DLD1 (cell line): ENCODE data around the gene MAD1L1.
"Not testable (repeated sequence)": the region's sequence is repeated elsewhere in the genome, so short reads cannot be mapped to it uniquely, and the experiment has no call there.

Experiments
- in situ Hi-C: cut with HindIII; loops from 2 replicates; pipeline ENCODE4 v1.10.0; 2017; ENCODE audit warnings: low sequenced_read_pairs

Gene MAD1L1

GRCh38 chr7:2072042-2072441, 160.7 kb downstream of the MAD1L1 start:
- in situ Hi-C loops: no loop called here

- in situ Hi-C loops: no loop called here
Measured at GRCh38 chr7:2071133-2071832, 161.5 kb downstream of the MAD1L1 start.

GRCh38 chr7:2070151-2070763, 162.5 kb downstream of the MAD1L1 start:
- in situ Hi-C loops: no loop called here

- in situ Hi-C loops: no loop called here
Measured at GRCh38 chr7:2069472-2069860, 163.3 kb downstream of the MAD1L1 start.

- in situ Hi-C loops: no loop called here
Measured at GRCh38 chr7:2068693-2069471, 163.9 kb downstream of the MAD1L1 start.

- in situ Hi-C loops: no loop called here
Measured at GRCh38 chr7:2066251-2066919, 166.4 kb downstream of the MAD1L1 start.

GRCh38 chr7:2065528-2065927, 167.2 kb downstream of the MAD1L1 start:
- in situ Hi-C loops: no loop called here

- in situ Hi-C loops: no loop called here
Measured at GRCh38 chr7:2063563-2064260, 169.0 kb downstream of the MAD1L1 start.

- in situ Hi-C loops: no loop called here
Measured at GRCh38 chr7:2062648-2063047, 170.1 kb downstream of the MAD1L1 start.

- in situ Hi-C loops: no loop called here
Measured at GRCh38 chr7:2060701-2061100, 172.0 kb downstream of the MAD1L1 start.

GRCh38 chr7:2059964-2060700, 172.6 kb downstream of the MAD1L1 start:
- in situ Hi-C loops: no loop called here

GRCh38 chr7:2058246-2058645, 174.5 kb downstream of the MAD1L1 start:
- in situ Hi-C loops: not testable (repeated sequence)

- in situ Hi-C loops: no loop called here
Measured at GRCh38 chr7:2055956-2056355, 176.8 kb downstream of the MAD1L1 start.

GRCh38 chr7:2054927-2055326, 177.8 kb downstream of the MAD1L1 start:
- in situ Hi-C loops: no loop called here

GRCh38 chr7:2053395-2053794, 179.3 kb downstream of the MAD1L1 start:
- in situ Hi-C loops: no loop called here

GRCh38 chr7:2052657-2053048, 180.1 kb downstream of the MAD1L1 start:
- in situ Hi-C loops: no loop called here

- in situ Hi-C loops: no loop called here
Measured at GRCh38 chr7:2051707-2052656, 180.8 kb downstream of the MAD1L1 start.

GRCh38 chr7:2050511-2050866, 182.3 kb downstream of the MAD1L1 start:
- in situ Hi-C loops: no loop called here
